HCT116 (cell line): Measurements from ENCODE around the gene OTUD5. TPM values are rescaled to one million over a fixed set of nuclear protein-coding genes. Genes with fewer than 3 reads are reported as not detected.

ENCODE experiments used
- ATAC-seq: fragments of 200-7000 bp; cut with Tn5 transposase; 2 replicates; pipeline ENCODE4 v1.9.1; 2020; ENCODE audit warnings: mild to moderate bottlenecking, moderate library complexity
- BruUV-seq: library from RNA; stranded (reverse); fragments of 400-500 nt; replicated peaks from 2 replicates; lab custom pipeline; 2021; lab: Mats Ljungman, UMichigan
- CTCF ChIA-PET: fragments of 300-600 bp; sonication (Branson Sonifier 250); formaldehyde crosslinking; loops from one replicate; lab custom pipeline; 2021; ENCODE audit warnings: antibody characterized with exemption; lab: Charles Lee
- POLR2A ChIA-PET: fragments of 300-600, 350-600 bp; sonication (Branson Sonifier 250); formaldehyde crosslinking; loops from one replicate; lab custom pipeline; 2021; ENCODE audit warnings: antibody characterized with exemption; lab: Charles Lee
- RAD21 ChIA-PET, 2 experiments: fragments of 300-600 bp; sonication (Branson Sonifier 250); formaldehyde crosslinking; loops; one replicate each; lab custom pipeline; 2023; ENCODE audit warnings: low total read pairs in 2 of 2; ENCODE audit not compliant: uncharacterized antibody in 2 of 2, unreplicated experiment in 2 of 2, low non-redundant PET in 1 of 2; lab: Charles Lee
- DNase-seq: peaks from one replicate; pipeline ENCODE4 v3.0.0-alpha.2; 2010; ENCODE audit warnings: low read depth, low spot score
- H2AFZ ChIP-seq: fragments of 200-600 bp; shearing (Covaris generic), sonication (generic); 2 replicates; pipeline ENCODE4 v1.6.1; 2017; ENCODE audit warnings: low read depth, mixed run types, mixed read lengths, antibody characterized with exemption, low read length; ENCODE audit not compliant: poor library complexity, severe bottlenecking
- H3K27ac ChIP-seq: 2 replicates; pipeline ENCODE4 v1.5.1; 2012; ENCODE audit warnings: low read depth, low read length
- H3K27me3 ChIP-seq: fragments of 200-600 bp; sonication (generic); 2 replicates; pipeline ENCODE4 v1.6.1; 2016; ENCODE audit warnings: mixed run types, low read length, mixed read lengths; ENCODE audit not compliant: insufficient read depth
- H3K36me3 ChIP-seq, 2 experiments: fragments of 200-500 bp in 1 of 2; fragments of 200-600 bp in 1 of 2; sonication (Bioruptor generic) in 1 of 2; sonication (generic) in 1 of 2; 2 replicates each; pipeline versions ENCODE4 v1.5.1 to v1.6.1; 2014 to 2016; ENCODE audit warnings: low read length in 2 of 2, inconsistent platforms in 1 of 2, mixed read lengths in 1 of 2, mixed run types in 1 of 2; ENCODE audit not compliant: insufficient read depth in 2 of 2, control insufficient read depth in 1 of 2
- H3K4me1 ChIP-seq, 2 experiments: fragments of 200-600 bp in 1 of 2; sonication (generic) in 1 of 2; 2 replicates each; pipeline versions ENCODE4 v1.5.1 to v1.6.1; 2012 to 2017; ENCODE audit warnings: low read length in 2 of 2, inconsistent platforms in 1 of 2, mild to moderate bottlenecking in 1 of 2, mixed read lengths in 1 of 2, mixed run types in 1 of 2, moderate library complexity in 1 of 2; ENCODE audit not compliant: insufficient read depth in 2 of 2, control insufficient read depth in 1 of 2
- H3K4me2 ChIP-seq: fragments of 200-600 bp; sonication (generic); 2 replicates; pipeline ENCODE4 v1.6.1; 2017; ENCODE audit warnings: mixed run types, low read length, mixed read lengths
- H3K4me3 ChIP-seq, 2 experiments: fragments of 200-600 bp in 1 of 2; sonication (generic) in 1 of 2; replicated peaks in 1 of 2; 2 replicates each; pipeline ENCODE4 v1.5.1; 2011 to 2016; ENCODE audit warnings: low read length in 2 of 2, control low read depth in 1 of 2, low read depth in 1 of 2, mild to moderate bottlenecking in 1 of 2, mixed read lengths in 1 of 2, mixed run types in 1 of 2
- H3K79me2 ChIP-seq: fragments of 200-600 bp; sonication (generic); 2 replicates; pipeline ENCODE4 v1.6.1; 2017; ENCODE audit warnings: mild to moderate bottlenecking, mixed run types, low read length, moderate library complexity, mixed read lengths; ENCODE audit not compliant: insufficient read depth
- H3K9ac ChIP-seq: fragments of 200-600 bp; sonication (generic); 2 replicates; pipeline ENCODE4 v1.6.1; 2016; ENCODE audit warnings: low read length, mixed read lengths
- H3K9me2 ChIP-seq: fragments of 200-600 bp; sonication (generic), shearing (Covaris generic); 2 replicates; pipeline ENCODE4 v1.6.1; 2017; ENCODE audit warnings: mixed run types, mild to moderate bottlenecking, moderate library complexity; ENCODE audit not compliant: insufficient read depth
- H3K9me3 ChIP-seq, 2 experiments: fragments of 200-500 bp in 1 of 2; fragments of 200-600 bp in 1 of 2; sonication (Bioruptor generic) in 1 of 2; sonication (generic) in 1 of 2; 2 replicates each; pipeline ENCODE4 v1.6.1; 2014 to 2017; ENCODE audit warnings: low read length in 2 of 2, mixed read lengths in 2 of 2, inconsistent platforms in 1 of 2, low read depth in 1 of 2, mild to moderate bottlenecking in 1 of 2, mixed run types in 1 of 2, moderate library complexity in 1 of 2; ENCODE audit not compliant: control insufficient read depth in 1 of 2, insufficient read depth in 1 of 2
- H4K20me1 ChIP-seq: fragments of 200-600 bp; sonication (generic), shearing (Covaris generic); 2 replicates; pipeline ENCODE4 v1.6.1; 2017; ENCODE audit warnings: mixed run types, mild to moderate bottlenecking, moderate library complexity; ENCODE audit not compliant: insufficient read depth
- CBX3 ChIP-seq: IDR thresholded peaks from 2 replicates; pipeline ENCODE4 v1.6.1; 2012; ENCODE audit warnings: low read depth
- EZH2phosphoT487 ChIP-seq: fragments of 200-600 bp; IDR thresholded peaks from 2 replicates; pipeline ENCODE4 v1.6.1; 2018; ENCODE audit warnings: antibody characterized with exemption, borderline replicate concordance
- POLR2A ChIP-seq: IDR thresholded peaks from 2 replicates; pipeline ENCODE4 v1.7.0; 2011; ENCODE audit warnings: borderline replicate concordance; ENCODE audit not compliant: insufficient read depth, insufficient read length; ENCODE audit errors: extremely low read depth
- POLR2AphosphoS5 ChIP-seq: IDR thresholded peaks from 2 replicates; pipeline ENCODE4 v1.6.1; 2011; ENCODE audit warnings: mild to moderate bottlenecking, low read depth, low read length, moderate library complexity
- SP1 ChIP-seq: IDR thresholded peaks from 2 replicates; pipeline ENCODE4 v1.6.1; 2012; ENCODE audit warnings: low read depth
- TCF7L2 ChIP-seq: IDR thresholded peaks from 2 replicates; pipeline ENCODE4 v1.7.0; 2011; ENCODE audit warnings: borderline replicate concordance, inconsistent platforms; ENCODE audit not compliant: insufficient read depth, insufficient read length; ENCODE audit errors: extremely low read depth
- YY1 ChIP-seq: IDR thresholded peaks from 2 replicates; pipeline ENCODE4 v1.6.1; 2011; ENCODE audit warnings: low read length, low read depth, moderate library complexity, mild to moderate bottlenecking; ENCODE audit not compliant: insufficient replicate concordance; ENCODE audit errors: extremely low read depth
- ZFX ChIP-seq: fragments of 450-650 bp; IDR thresholded peaks from 2 replicates; pipeline ENCODE4 v1.6.1; 2017
- intact Hi-C: fragments of 100-400 bp; cut with micrococcal nuclease; formaldehyde crosslinking; loops from 2 replicates; pipeline ENCODE4 v1.10.0; 2022
- total RNA-seq: library from RNA; stranded (reverse); gene quantifications from one replicate; pipeline ENCODE4 v1.2.1, GENCODE V29; 2021; ENCODE audit not compliant: unreplicated experiment
- TF ChIP-seq, protein P1 (sequence below): IDR thresholded peaks from 2 replicates; pipeline ENCODE4 v1.6.1; 2012

The OTUD5 gene
- total RNA-seq, 1 experiment from 2014 or later, result 42.6 TPM

- intact Hi-C loops, result loop anchor here (2.0 to 5.0 kb wide), 2 partner anchors 38 to 156 kb away; partner anchors contain the start of genes GLOD5 and OTUD5
- POLR2A ChIA-PET, result no interaction called here
- peak within 1 kb of the TSS; percentile 78 for H3K27ac ChIP-seq
Measured at GRCh38 chrX:48918643-48919340, 38.6 kb downstream of the OTUD5 start, which contains the start of gene PIM2. Gene PIM2, minus strand, starts transcription at chrX:48919024. Its CDS starts 190 bp downstream, at chrX:48918834.

GRCh38 chrX:48918301-48918642, 39.1 kb downstream of the OTUD5 start:
- ChIA-PET RAD21 (no interaction called here), CTCF (no interaction called here), POLR2A (no interaction called here)
- Histone ChIP-seq H3K27me3 (no peaks in the 10 kb centered on the region), H3K9ac (peak overlapping the region; percentile 86), H3K36me3 (peaks cover 7 to 12% of the 10 kb centered on the region in 2 experiments; a peak in 3 of 4 replicates), H2AFZ (no peak overlapping the region), H4K20me1 (no peaks in the 10 kb centered on the region), H3K79me2 (peaks cover 32% of the 10 kb centered on the region), H3K9me3 (no peaks in the 10 kb centered on the region), H3K4me1 (peaks cover 5 to 19% of the 10 kb centered on the region in 2 experiments; a peak in 2 of 4 replicates), H3K27ac (peak overlapping the region; percentile 78), H3K9me2 (no peaks in the 10 kb centered on the region), H3K4me2 (peak overlapping the region; percentile 79), H3K4me3 (peak overlapping the region; percentile 63 to 69)
- TF ChIP-seq SP1 (no peak), TCF7L2 (no peak), POLR2A (no peak)
- ATAC-seq (peak; percentile 16), DNase-seq (no peak)
- intact Hi-C loops, result loop anchor here (2.0 to 5.0 kb wide), 2 partner anchors 39 to 156 kb away; partner anchors contain the start of genes GLOD5 and OTUD5
- no TSS peak for BruUV-seq

More at GRCh38 chrX:48918643-48919340, 38.6 kb downstream of the OTUD5 start, which contains the start of gene PIM2:
- H3K4me1 ChIP-seq, result peaks cover 5 to 19% of the 10 kb centered on the region in 2 experiments; a peak in 2 of 4 replicates
- ChIA-PET RAD21 (no interaction called here), CTCF (no interaction called here)
- peaks cover 7 to 9% of the 10 kb centered on the region in 2 experiments; a peak in 3 of 4 replicates for H3K36me3 ChIP-seq
- H3K9me2 ChIP-seq, result no peaks in the 10 kb centered on the region
- ATAC-seq (peak; percentile 86), DNase-seq (peak; percentile 63)
- H3K79me2 ChIP-seq, result peaks cover 32% of the 10 kb centered on the region
- H3K27me3 ChIP-seq, result no peaks in the 10 kb centered on the region
- no TSS peak for BruUV-seq
- H3K9ac ChIP-seq, result peak within 1 kb of the TSS; percentile 86
- H3K4me2 ChIP-seq, result peak within 1 kb of the TSS; percentile 79
- H3K9me3 ChIP-seq, result no peaks in the 10 kb centered on the region
- H3K4me3 ChIP-seq, result peak within 1 kb of the TSS; percentile 63 to 69
- no peaks in the 10 kb centered on the region for H4K20me1 ChIP-seq
- TF ChIP-seq ZFX, result peak; percentile 19; the same call in 1 of the 2 replicates
- no peak for TF ChIP-seq YY1
- peak; percentile 92 for TF ChIP-seq POLR2AphosphoS5
- peak; percentile 62 for TF ChIP-seq POLR2A
- TF ChIP-seq, protein P1, sequence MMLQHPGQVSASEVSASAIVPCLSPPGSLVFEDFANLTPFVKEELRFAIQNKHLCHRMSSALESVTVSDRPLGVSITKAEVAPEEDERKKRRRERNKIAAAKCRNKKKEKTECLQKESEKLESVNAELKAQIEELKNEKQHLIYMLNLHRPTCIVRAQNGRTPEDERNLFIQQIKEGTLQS, result no peak
- TF ChIP-seq CBX3, result no peak
- TF ChIP-seq TCF7L2, result peak; percentile 31
- TF ChIP-seq EZH2phosphoT487, result no peak
- H2AFZ ChIP-seq, result no peak within 1 kb of the TSS
